HepG2 (cell line): ENCODE results near the gene CISD3. TPM values are rescaled to one million over a fixed set of nuclear protein-coding genes. Genes with fewer than 3 reads are reported as not detected.
A peak's percentile ranks its signal among the peaks of the same experiment; 100 is the strongest.

ENCODE experiments used
- CENPT ChIP-seq: sonication (generic); formaldehyde crosslinking; IDR thresholded peaks from 2 replicates; pipeline ENCODE4 v1.8.0; 2022; ENCODE audit warnings: low read depth, mild to moderate bottlenecking, moderate library complexity, missing genetic modification reagents
- ELF4 ChIP-seq: sonication (generic); formaldehyde crosslinking; IDR thresholded peaks from 2 replicates; pipeline ENCODE4 v1.5.0; 2020; ENCODE audit warnings: missing genetic modification reagents, mild to moderate bottlenecking, moderate library complexity, borderline replicate concordance
- HES4 ChIP-seq: sonication (generic); formaldehyde crosslinking; IDR thresholded peaks from 2 replicates; pipeline ENCODE4 v1.9.0; 2021; ENCODE audit warnings: mild to moderate bottlenecking, missing genetic modification reagents, borderline replicate concordance
- KDM5B ChIP-seq: sonication (generic); formaldehyde crosslinking; IDR thresholded peaks from 2 replicates; pipeline ENCODE4 v1.4.0; 2020; ENCODE audit warnings: missing genetic modification reagents, mild to moderate bottlenecking, borderline replicate concordance
- MYC ChIP-seq: sonication (generic); formaldehyde crosslinking; IDR thresholded peaks from 2 replicates; pipeline ENCODE4 v1.9.0; 2021; ENCODE audit warnings: missing genetic modification reagents, borderline replicate concordance
- NR0B2 ChIP-seq: sonication (generic); formaldehyde crosslinking; IDR thresholded peaks from 2 replicates; pipeline ENCODE4 v1.4.0; 2020; ENCODE audit warnings: mild to moderate bottlenecking, missing genetic modification reagents
- PHF21A ChIP-seq: sonication (generic); formaldehyde crosslinking; IDR thresholded peaks from 2 replicates; pipeline ENCODE4 v1.5.0; 2020; ENCODE audit warnings: mild to moderate bottlenecking, missing genetic modification reagents
- RNF2 ChIP-seq: fragments of 450-650 bp; conservative IDR thresholded peaks from 2 replicates; pipeline ENCODE4 v1.6.1; 2016; ENCODE audit warnings: low read depth
- STAG1 ChIP-seq: sonication (generic); formaldehyde crosslinking; IDR thresholded peaks from 2 replicates; pipeline ENCODE4 v1.4.0; 2020; ENCODE audit warnings: missing genetic modification reagents
- ZBTB40 ChIP-seq, 2 experiments: fragments of 450-650 bp in 1 of 2; sonication (generic) in 1 of 2; formaldehyde crosslinking in 1 of 2; IDR thresholded peaks; 2 replicates each; pipeline versions ENCODE4 v1.6.1 to v1.8.0; 2016 to 2022; ENCODE audit warnings: antibody characterized with exemption in 1 of 2, mild to moderate bottlenecking in 1 of 2, missing genetic modification reagents in 1 of 2
- ZNF20 ChIP-seq: sonication (generic); formaldehyde crosslinking; IDR thresholded peaks from 2 replicates; pipeline ENCODE4 v1.4.0; 2020; ENCODE audit warnings: mild to moderate bottlenecking, moderate library complexity, missing genetic modification reagents
- ZNF34 ChIP-seq: sonication (generic); formaldehyde crosslinking; IDR thresholded peaks from 2 replicates; pipeline ENCODE4 v1.4.0; 2020; ENCODE audit warnings: mild to moderate bottlenecking, missing genetic modification reagents, borderline replicate concordance
- ZNF7 ChIP-seq: IDR thresholded peaks from 2 replicates; pipeline ENCODE4 v1.6.1; 2016; ENCODE audit warnings: missing biosample characterization, missing genetic modification reagents
- polyA plus RNA-seq, 8 experiments: library from polyadenylated mRNA; depleted of rRNA in 3 of 8; stranded (reverse) in 7 of 8; unstranded in 1 of 8; fragments of >200 nt; fragmentation: Illumina TruSeq in 4 of 8; extraction: Trizol in 4 of 8; gene quantifications; 2 replicates each; pipeline versions ENCODE4 v1.2.1 to v1.2.3, GENCODE V29; 2011 to 2016; ENCODE audit warnings: low read depth in 4 of 8, missing spikeins in 1 of 8, mixed read lengths in 1 of 8; ENCODE audit not compliant: insufficient read depth in 1 of 8
- total RNA-seq, 5 experiments: library from RNA; depleted of rRNA; stranded (reverse); fragments of >200 nt; fragmentation: Illumina TruSeq; extraction: Trizol; gene quantifications; 2 replicates each; pipeline ENCODE4 v1.2.3, GENCODE V29; 2016; ENCODE audit warnings: low read depth in 1 of 5
- TF ChIP-seq, protein P1 (sequence below): sonication (generic); formaldehyde crosslinking; IDR thresholded peaks from 2 replicates; pipeline ENCODE4 v1.4.0; 2020; ENCODE audit warnings: mild to moderate bottlenecking, low read depth, missing genetic modification reagents
- TF ChIP-seq, protein P2 (sequence below): sonication (generic); formaldehyde crosslinking; IDR thresholded peaks from 2 replicates; pipeline ENCODE4 v1.8.0; 2022; ENCODE audit warnings: low read depth, missing genetic modification reagents

Gene CISD3
- total and polyA plus RNA-seq, 2 of the 13 experiments (the other 11 are each of a cell fraction or from before 2014, with no cell fraction given): 30.0 to 34.1 TPM

GRCh38 chr17:38729886-38730525, at the start of gene CISD3 (continued):
- TF ChIP-seq, protein P1, sequence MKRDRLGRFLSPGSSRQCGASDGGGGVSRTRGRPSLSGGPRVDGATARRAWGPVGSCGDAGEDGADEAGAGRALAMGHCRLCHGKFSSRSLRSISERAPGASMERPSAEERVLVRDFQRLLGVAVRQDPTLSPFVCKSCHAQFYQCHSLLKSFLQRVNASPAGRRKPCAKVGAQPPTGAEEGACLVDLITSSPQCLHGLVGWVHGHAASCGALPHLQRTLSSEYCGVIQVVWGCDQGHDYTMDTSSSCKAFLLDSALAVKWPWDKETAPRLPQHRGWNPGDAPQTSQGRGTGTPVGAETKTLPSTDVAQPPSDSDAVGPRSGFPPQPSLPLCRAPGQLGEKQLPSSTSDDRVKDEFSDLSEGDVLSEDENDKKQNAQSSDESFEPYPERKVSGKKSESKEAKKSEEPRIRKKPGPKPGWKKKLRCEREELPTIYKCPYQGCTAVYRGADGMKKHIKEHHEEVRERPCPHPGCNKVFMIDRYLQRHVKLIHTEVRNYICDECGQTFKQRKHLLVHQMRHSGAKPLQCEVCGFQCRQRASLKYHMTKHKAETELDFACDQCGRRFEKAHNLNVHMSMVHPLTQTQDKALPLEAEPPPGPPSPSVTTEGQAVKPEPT (CRISPR knock-in tag): no peak
- TF ChIP-seq MYC (CRISPR knock-in tag): peak; percentile 61
- 0 out of 2 replicates have a peak, but pooled peaks have one; percentile 45 for TF ChIP-seq CENPT (CRISPR knock-in tag)
- TF ChIP-seq ZNF7 (CRISPR knock-in tag): no peak
- peak; percentile 36; the same call in 1 of the 2 replicates for TF ChIP-seq ELF4 (CRISPR knock-in tag)
- peak; percentile 65 for TF ChIP-seq RNF2
- TF ChIP-seq NR0B2: peak; percentile 82
- peak; percentile 58; the same call in 1 of the 2 replicates for TF ChIP-seq ZNF34 (CRISPR knock-in tag)
- peak; percentile 54 for TF ChIP-seq STAG1 (CRISPR knock-in tag)
- TF ChIP-seq ZNF20 (CRISPR knock-in tag): no peak
- TF ChIP-seq, protein P2, sequence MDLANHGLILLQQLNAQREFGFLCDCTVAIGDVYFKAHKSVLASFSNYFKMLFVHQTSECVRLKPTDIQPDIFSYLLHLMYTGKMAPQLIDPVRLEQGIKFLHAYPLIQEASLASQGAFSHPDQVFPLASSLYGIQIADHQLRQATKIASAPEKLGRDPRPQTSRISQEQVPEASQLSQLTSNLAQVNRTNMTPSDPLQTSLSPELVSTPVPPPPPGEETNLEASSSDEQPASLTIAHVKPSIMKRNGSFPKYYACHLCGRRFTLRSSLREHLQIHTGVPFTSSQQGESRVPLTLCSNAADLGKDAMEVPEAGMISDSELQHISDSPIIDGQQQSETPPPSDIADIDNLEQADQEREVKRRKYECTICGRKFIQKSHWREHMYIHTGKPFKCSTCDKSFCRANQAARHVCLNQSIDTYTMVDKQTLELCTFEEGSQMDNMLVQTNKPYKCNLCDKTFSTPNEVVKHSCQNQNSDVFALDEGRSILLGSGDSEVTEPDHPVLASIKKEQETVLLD (CRISPR knock-in tag): peak; percentile 97
- peak; percentile 87 for TF ChIP-seq KDM5B
- no peak for TF ChIP-seq ZBTB40 (IDR thresholded peaks at IDR 0.05)
- peak; percentile 77 for TF ChIP-seq ZBTB40 (CRISPR knock-in tag; IDR thresholded peaks at IDR 0.05)
- TF ChIP-seq HES4: peak; percentile 15; the same call in 1 of the 2 replicates
- TF ChIP-seq PHF21A: peak; percentile 48
